ENCODE results near the gene GALNT6. TPM values are rescaled to one million over a fixed set of nuclear protein-coding genes. Genes with fewer than 3 reads are reported as not detected.

GALNT6 gene
- total and polyA plus RNA-seq, 2 donors (not counting 3 experiments of a cell fraction or from before 2014, with no cell fraction given), result 18.7 to 39.2 TPM

- Histone ChIP-seq H3K9ac (replicated peaks; ENCODE audit: extremely low read depth, insufficient read depth, low read length) (no peak overlapping the region), H2AFZ (ENCODE audit: low read depth, low read length) (no peak overlapping the region), H4K20me1 (replicated peaks; ENCODE audit: control insufficient read depth, extremely low read depth, insufficient read depth, low read length) (no peaks in the 10 kb centered on the region), H3K4me2 (ENCODE audit: insufficient read depth, low read length) (no peak overlapping the region), H3K79me2 (ENCODE audit: control insufficient read depth, insufficient read depth, low read length) (no peaks in the 10 kb centered on the region), H3K9me3 (replicated peaks; ENCODE audit: control insufficient read depth, insufficient read depth, low read length) (no peaks in the 10 kb centered on the region), H3K9me1 (replicated peaks; ENCODE audit: control insufficient read depth, extremely low read depth, insufficient read depth, low read length) (no peaks in the 10 kb centered on the region), H3K4me1 (ENCODE audit: control insufficient read depth, extremely low read depth, insufficient read depth, low read length) (peaks cover 3% of the 10 kb centered on the region), H3K27me3 (ENCODE audit: control insufficient read depth in 2 of 2, insufficient read depth in 2 of 2, low read length in 2 of 2) (peaks cover 0 to 1% of the 10 kb centered on the region in 2 experiments), H3K36me3 (ENCODE audit: control insufficient read depth in 2 of 2, extremely low read depth in 1 of 2, insufficient read depth in 2 of 2, low read length in 2 of 2) (no peaks in the 10 kb centered on the region), H3K4me3 (replicated peaks in 1 of 3; ENCODE audit: insufficient read depth in 1 of 3, low read depth in 1 of 3, low read length in 3 of 3) (no peak overlapping the region), H3K27ac (ENCODE audit: insufficient read depth, low read depth, low read length) (no peak overlapping the region)
- FAIRE-seq (no peak), DNase-seq (ENCODE audit: low read depth, low spot score) (no peak)
- CTCF ChIA-PET, result no interaction called here
- dilution Hi-C loops (cut with MboI; ENCODE audit: extremely low pct_ligation_motif_present, low sequenced_read_pairs), result no loop called here
- BruUV-seq (replicated peaks), result no TSS peak
- intact Hi-C loops (cut with micrococcal nuclease), result no loop called here
- TF ChIP-seq POLR2A (IDR thresholded peaks at IDR 0.05; ENCODE audit: low read depth, low read length) (no peak), POLR2AphosphoS5 (IDR thresholded peaks at IDR 0.05; ENCODE audit: insufficient read depth, low read depth, low read length) (no peak), FOS (IDR thresholded peaks at IDR 0.05; ENCODE audit: borderline replicate concordance, insufficient read depth, low read length) (no peak), MAX (IDR thresholded peaks at IDR 0.05; ENCODE audit: insufficient read depth, insufficient read length) (no peak), GATA2 (IDR thresholded peaks at IDR 0.05; ENCODE audit: insufficient read depth, insufficient read length, low read depth, low read length) (no peak)
- TF ChIP-seq, protein P1, sequence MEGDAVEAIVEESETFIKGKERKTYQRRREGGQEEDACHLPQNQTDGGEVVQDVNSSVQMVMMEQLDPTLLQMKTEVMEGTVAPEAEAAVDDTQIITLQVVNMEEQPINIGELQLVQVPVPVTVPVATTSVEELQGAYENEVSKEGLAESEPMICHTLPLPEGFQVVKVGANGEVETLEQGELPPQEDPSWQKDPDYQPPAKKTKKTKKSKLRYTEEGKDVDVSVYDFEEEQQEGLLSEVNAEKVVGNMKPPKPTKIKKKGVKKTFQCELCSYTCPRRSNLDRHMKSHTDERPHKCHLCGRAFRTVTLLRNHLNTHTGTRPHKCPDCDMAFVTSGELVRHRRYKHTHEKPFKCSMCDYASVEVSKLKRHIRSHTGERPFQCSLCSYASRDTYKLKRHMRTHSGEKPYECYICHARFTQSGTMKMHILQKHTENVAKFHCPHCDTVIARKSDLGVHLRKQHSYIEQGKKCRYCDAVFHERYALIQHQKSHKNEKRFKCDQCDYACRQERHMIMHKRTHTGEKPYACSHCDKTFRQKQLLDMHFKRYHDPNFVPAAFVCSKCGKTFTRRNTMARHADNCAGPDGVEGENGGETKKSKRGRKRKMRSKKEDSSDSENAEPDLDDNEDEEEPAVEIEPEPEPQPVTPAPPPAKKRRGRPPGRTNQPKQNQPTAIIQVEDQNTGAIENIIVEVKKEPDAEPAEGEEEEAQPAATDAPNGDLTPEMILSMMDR (IDR thresholded peaks at IDR 0.05; ENCODE audit: extremely low read depth in 1 of 2, insufficient read depth in 1 of 2, low read depth in 1 of 2, low read length in 2 of 2), result no peak
- POLR2A ChIA-PET, result no interaction called here
Measured at GRCh38 chr12:51430196-51430895, 39.1 kb upstream of the GALNT6 start.
